Measurements from ENCODE around the gene RALGPS2. TPM values are rescaled to one million over a fixed set of nuclear protein-coding genes. Genes with fewer than 3 reads are reported as not detected.

The RALGPS2 gene
- total RNA-seq, 6 donors from 2014 or later = 6.2 to 23.9 (median 7.6) TPM

- H3K4me1 ChIP-seq = peaks cover 0 to 15% (median 8%) of the 10 kb centered on the region in 4 donors
- H3K9me3 ChIP-seq = peaks cover 0 to 6% (median 0%) of the 10 kb centered on the region in 4 donors
- no peaks in the 10 kb centered on the region for H3K36me3 ChIP-seq
- ATAC-seq (ENCODE audit: low FRiP score in 2 of 2) (no peak), DNase-seq (no peak)
- no peak overlapping the region for H3K27ac ChIP-seq
- no peaks in the 10 kb centered on the region for H3K27me3 ChIP-seq
- 74% methylated on average over 1 of the region's 1 CpG for WGBS, 2 donors
- TF ChIP-seq EP300 (IDR thresholded peaks at IDR 0.05) (no peak), CTCF (IDR thresholded peaks at IDR 0.05) (no peak), POLR2A (IDR thresholded peaks at IDR 0.05) (no peak), POLR2AphosphoS5 (IDR thresholded peaks at IDR 0.05) (no peak)
- H3K4me3 ChIP-seq = no peak overlapping the region
These were observed 203.9 kb downstream of the RALGPS2 start for GRCh38 chr1:178928976-178929375.

- WGBS, 2 donors = 37 to 43% methylated on average over 9 of the region's 9 CpGs
- H3K4me1 ChIP-seq = peaks cover 0 to 18% (median 8%) of the 10 kb centered on the region in 4 donors
- peak overlapping the region; percentile 54 to 72 (median 68) for H3K27ac ChIP-seq
- DNase-seq (peak; percentile 37 to 51), ATAC-seq (ENCODE audit: low FRiP score in 2 of 2) (peak; percentile 87 to 89)
- no peaks in the 10 kb centered on the region for H3K9me3 ChIP-seq
- peak in 1 of 4 donors; percentile 15 for TF ChIP-seq POLR2A (IDR thresholded peaks at IDR 0.05)
- peak in 2 of 4 donors; percentile 58 to 88 for TF ChIP-seq EP300 (IDR thresholded peaks at IDR 0.05)
- peak in 1 of 2 donors; percentile 25 for TF ChIP-seq POLR2AphosphoS5 (IDR thresholded peaks at IDR 0.05)
- TF ChIP-seq CTCF (IDR thresholded peaks at IDR 0.05) = no peak
- H3K27me3 ChIP-seq = no peaks in the 10 kb centered on the region
- H3K36me3 ChIP-seq = no peaks in the 10 kb centered on the region
- H3K4me3 ChIP-seq = no peak overlapping the region
These were observed 207.0 kb downstream of the RALGPS2 start for GRCh38 chr1:178931858-178932551.

- Histone ChIP-seq H3K4me1 (peaks cover 0 to 18% (median 8%) of the 10 kb centered on the region in 4 donors), H3K4me3 (no peak overlapping the region), H3K27me3 (no peaks in the 10 kb centered on the region), H3K9me3 (no peaks in the 10 kb centered on the region), H3K36me3 (no peaks in the 10 kb centered on the region), H3K27ac (peak overlapping the region; percentile 30 to 69 (median 68))
- DNase-seq (no peak), ATAC-seq (ENCODE audit: low FRiP score in 2 of 2) (peak in 1 of 2 donors; percentile 31)
- WGBS, 2 donors = 76 to 79% methylated on average over 4 of the region's 4 CpGs
- TF ChIP-seq POLR2AphosphoS5 (IDR thresholded peaks at IDR 0.05) (no peak), EP300 (IDR thresholded peaks at IDR 0.05) (no peak), CTCF (IDR thresholded peaks at IDR 0.05) (no peak), POLR2A (IDR thresholded peaks at IDR 0.05) (no peak)
These were observed 207.5 kb downstream of the RALGPS2 start for GRCh38 chr1:178932552-178932906.

DNA sequence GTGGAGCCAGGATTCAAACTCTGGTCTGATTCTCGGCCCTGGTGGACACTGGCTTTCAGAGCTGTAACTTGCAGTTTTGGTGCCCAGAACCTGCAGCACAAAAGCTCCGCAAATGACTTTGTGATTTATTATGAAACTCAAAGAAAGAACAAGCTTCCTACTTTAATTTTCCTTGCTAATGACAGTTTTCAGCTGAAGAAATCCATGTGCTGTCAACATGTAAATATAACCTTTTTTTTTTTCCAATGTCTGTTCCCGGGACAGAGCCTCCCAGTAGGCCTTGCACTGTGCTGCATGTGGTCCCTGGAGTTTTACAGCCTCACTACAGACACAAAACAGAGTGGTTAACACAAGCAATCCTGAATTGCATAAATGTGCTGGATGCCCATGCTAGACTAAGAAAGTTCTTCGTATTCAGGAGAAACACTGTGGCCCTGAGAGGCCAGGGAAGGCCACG lies 208.1 kb downstream of the RALGPS2 start:
- WGBS, 2 donors = 62 to 78% methylated on average over 5 of the region's 5 CpGs
- peaks cover 0 to 18% (median 8%) of the 10 kb centered on the region in 4 donors for H3K4me1 ChIP-seq
- H3K27ac ChIP-seq = peak overlapping the region; percentile 30 to 69 (median 68)
- DNase-seq (no peak), ATAC-seq (ENCODE audit: low FRiP score in 2 of 2) (no peak)
- TF ChIP-seq POLR2A (IDR thresholded peaks at IDR 0.05) (no peak), CTCF (IDR thresholded peaks at IDR 0.05) (no peak), EP300 (IDR thresholded peaks at IDR 0.05) (no peak), POLR2AphosphoS5 (IDR thresholded peaks at IDR 0.05) (peak in 1 of 2 donors; percentile 26)
- H3K36me3 ChIP-seq = no peaks in the 10 kb centered on the region
- no peak overlapping the region for H3K4me3 ChIP-seq
- no peaks in the 10 kb centered on the region for H3K9me3 ChIP-seq
- H3K27me3 ChIP-seq = no peaks in the 10 kb centered on the region

All from upper lobe of left lung (tissue), 6 donors.